Measurements from ENCODE around the gene CNOT4.
"Not testable (repeated sequence)": the region's sequence is repeated elsewhere in the genome, so short reads cannot be mapped to it uniquely, and the experiment has no call there.

CNOT4 gene

GRCh38 chr7:135512135-135512887, 2.4 kb upstream of the CNOT4 start:
- peak; percentile 53 for DNase-seq (ENCODE audit: low spot score)

DNA sequence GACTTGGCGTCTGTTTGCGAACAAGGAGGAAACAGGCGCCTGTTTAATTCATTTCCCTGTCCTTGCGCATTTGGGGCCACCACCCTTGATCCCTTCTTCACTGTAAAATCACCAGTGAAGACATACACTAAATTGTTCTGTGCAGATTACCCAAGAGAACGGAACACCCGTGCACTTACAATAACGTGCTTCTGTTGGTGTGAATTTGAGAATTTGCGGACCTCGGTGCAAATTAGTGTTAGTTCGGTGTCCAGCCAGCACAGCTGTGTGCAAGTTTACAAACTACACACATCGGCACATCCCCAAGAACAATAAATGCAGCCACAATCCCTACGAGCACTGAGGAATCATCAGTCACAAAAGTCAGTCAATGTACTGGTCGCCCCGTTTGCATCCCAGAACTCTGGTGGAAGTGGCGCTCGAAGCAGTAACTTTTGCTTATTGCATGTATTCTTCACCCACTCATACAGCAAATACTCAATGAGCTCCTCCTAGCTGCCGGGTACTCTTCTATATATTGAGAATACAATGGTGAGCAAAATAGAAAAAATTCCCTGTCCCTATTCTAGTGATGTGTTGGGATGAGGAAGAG, 786 bp upstream of the CNOT4 start:
- DNase-seq (ENCODE audit: low spot score) = no peak

GRCh38 chr7:135509589-135509838, 388 bp downstream of the CNOT4 start:
- DNase-seq (ENCODE audit: low spot score) = no peak

DNA sequence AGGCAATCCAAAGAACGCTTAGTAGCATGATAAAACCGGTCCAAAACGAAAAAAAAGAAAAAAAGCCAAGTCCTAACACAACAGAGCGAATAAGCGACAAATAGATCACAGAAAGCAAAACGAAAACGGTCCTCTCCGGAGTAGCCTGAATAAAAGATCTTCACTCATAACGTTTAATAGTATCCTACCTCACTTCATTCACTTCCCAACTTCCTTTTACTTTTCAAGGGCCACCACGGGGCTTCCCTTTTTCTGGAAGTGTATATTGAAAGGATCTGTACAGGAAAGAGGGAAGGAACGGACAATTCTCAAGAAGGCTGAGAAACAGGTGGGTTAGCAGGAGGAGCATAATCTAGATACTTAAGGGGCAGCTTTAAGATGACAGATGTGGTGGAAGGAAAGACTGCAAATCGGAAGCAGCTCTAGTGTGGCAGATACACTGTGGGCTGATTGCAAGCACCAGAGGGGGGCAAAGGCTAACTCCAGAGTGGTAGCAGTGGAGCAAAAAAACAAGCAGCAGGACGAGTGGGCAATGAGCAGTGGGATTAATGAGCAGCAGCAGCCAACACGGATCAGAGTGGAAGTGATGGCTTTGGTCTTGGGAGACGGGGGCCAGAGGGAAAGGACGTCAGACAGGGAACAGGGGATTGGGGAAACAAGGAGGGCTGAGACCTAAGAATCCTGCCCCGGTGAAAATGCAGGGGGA, 866 bp downstream of the CNOT4 start:
- DNase-seq (ENCODE audit: low spot score) = peak; percentile 52

DNA sequence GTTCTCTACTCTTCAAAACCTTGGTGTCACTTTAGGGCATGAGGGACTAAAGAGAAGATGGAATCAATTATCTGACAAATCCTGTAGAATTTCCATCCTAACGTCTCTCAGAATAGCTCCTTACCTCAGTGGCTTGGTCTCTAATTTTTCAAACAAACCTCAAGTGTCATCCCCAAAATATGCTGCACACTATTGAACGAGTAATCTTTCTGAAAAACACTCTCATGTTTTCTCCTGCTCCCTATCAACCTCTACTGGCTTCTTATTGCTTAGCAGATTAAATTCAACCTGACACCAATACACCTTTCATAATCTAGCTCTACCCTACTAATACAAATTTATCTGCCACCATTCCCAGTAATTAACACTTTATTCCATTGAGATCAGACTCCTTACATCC, 8.5 kb downstream of the CNOT4 start:
- no peak for DNase-seq (ENCODE audit: low spot score)

GRCh38 chr7:135499818-135500217, 10.1 kb downstream of the CNOT4 start:
- DNase-seq (ENCODE audit: low spot score) = no peak

- not testable (repeated sequence) for DNase-seq (ENCODE audit: low spot score)
These were observed 12.7 kb downstream of the CNOT4 start for GRCh38 chr7:135497161-135497560.

GRCh38 chr7:135493362-135493761, 16.5 kb downstream of the CNOT4 start:
- DNase-seq (ENCODE audit: low spot score) = no peak

- no peak for DNase-seq (ENCODE audit: low spot score)
These were observed 17.8 kb downstream of the CNOT4 start for GRCh38 chr7:135492151-135492550.

DNA sequence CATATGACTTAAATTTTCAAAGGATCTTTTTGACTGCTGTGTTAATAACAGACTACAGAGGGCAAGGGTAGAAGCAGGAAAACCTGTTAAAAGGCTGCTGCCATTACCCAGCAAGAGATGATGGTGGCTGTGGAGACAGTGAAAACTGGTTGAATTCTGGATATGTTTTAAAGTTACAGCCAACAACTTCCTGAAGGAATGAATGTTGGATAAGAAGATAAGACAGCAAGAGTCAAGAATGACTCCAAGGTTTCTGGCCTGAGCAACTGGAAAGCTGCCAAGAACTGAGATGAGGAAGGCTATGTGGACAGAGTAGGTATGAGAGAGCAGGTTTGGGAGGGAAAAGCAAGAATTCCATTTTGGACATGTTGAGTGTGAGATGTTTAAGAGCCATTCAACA, 19.1 kb downstream of the CNOT4 start:
- DNase-seq (ENCODE audit: low spot score) = no peak

DNA sequence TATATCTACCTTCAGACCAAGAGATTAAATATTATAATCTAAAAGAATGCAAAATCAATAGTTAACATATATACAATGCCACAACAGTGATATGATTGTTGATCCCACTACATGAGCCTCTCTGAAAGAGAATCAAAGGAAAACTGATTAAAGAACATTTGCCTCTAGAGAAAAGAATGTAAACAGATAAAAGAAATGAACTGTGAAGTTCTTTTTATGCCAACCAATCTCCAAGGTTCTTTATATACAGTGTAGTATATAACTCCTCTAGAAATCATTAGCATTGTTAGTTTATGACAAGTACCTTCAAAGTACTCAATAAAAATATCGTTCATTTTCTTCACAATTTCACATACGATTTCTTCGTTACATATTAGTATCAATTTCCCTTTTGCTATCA, 20.1 kb downstream of the CNOT4 start:
- no peak for DNase-seq (ENCODE audit: low spot score)

DNA sequence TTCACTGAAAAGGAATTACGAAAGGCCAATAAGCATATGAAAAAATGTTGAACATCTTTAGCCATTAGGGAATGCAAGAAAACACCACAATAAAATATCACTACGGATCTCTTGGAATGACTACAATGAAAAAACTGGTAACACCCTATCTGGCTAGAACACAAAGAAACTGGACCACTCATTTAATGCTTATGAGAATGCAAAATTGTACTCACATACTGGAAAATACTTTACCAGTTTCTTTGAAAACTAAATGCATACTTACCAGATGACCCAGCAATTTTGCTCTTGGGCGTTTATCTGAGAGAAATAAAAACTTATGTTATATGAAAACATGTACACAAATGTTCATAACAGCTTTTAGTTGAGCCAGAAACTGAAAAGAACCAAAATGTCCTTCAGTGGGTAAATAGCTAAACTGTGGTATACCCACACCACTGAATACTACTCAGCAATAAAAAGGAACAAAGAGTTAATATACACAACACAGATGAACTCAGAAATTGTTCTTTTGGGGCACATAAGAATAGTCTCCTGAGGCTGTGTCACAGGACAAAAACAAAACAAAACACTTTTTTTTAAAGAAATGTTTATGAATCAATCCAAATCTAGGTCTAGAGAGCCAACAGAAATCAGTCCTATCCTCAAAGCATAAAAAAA, 23.5 kb downstream of the CNOT4 start:
- no peak for DNase-seq (ENCODE audit: low spot score)

DNA sequence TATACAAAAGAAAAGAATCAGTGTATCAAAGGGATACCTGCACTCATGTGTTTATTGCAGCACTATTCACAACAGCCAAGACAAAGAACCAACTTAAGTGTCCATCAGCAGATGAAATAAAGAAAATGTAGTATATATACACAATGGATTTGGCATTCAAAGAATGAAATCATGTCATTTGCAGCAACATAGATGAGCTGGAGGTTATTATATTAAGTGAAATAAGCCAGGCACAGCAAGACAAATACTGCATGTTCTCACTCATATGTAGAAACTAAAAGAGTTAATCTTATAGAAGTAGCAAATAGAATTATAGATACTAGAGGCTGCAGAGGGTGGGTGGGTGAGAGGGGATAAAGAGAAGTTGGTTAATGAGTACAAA, 28.3 kb downstream of the CNOT4 start:
- DNase-seq (ENCODE audit: low spot score) = no peak

DNA sequence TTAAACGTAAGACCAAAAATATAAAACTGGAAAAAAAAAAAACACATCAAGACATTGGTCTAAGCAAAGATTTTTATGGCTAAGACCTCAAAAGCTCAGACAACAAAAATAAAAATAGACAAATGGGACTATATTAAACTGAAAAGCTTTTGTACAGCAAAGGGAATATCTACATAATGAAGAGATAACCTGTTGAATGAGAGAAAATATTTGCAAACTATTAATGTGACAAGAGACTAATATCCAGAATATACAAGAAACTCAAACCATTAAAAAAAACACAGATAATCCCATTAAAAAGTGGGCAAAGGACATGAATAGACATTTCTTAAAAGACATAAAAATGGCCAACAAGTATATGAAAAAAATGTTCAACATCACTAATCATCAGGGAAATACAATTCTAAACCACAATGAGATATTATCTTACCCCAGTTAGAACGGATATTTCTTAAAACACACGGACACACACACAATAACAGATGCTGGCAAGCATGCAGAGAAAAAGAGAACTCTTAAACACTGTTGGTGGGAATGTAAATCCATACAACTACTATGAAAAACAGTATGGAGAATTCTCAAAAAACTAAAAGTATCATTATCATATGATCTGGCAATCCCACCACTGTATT, 28.8 kb downstream of the CNOT4 start:
- no peak for DNase-seq (ENCODE audit: low spot score)

DNA sequence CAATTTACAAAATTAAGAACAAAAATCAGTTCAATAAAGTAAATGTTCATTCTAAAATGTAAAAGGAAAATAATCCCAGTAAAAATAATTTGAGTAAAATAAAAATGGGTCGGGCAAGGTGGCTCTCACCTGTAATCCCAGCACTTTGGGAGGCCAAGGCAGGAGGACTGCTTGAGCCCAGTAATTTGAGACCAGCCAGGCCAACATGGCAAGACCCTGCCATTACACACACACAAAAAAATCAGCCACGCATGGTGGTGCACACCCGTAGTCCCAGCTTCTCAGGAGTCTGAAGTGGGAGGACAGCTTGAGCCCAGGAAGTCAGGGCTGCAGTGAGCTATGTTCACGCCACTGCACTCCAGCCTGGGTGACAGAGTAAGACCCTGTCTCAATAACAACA, 34.4 kb downstream of the CNOT4 start:
- DNase-seq (ENCODE audit: low spot score) = no peak

DNA sequence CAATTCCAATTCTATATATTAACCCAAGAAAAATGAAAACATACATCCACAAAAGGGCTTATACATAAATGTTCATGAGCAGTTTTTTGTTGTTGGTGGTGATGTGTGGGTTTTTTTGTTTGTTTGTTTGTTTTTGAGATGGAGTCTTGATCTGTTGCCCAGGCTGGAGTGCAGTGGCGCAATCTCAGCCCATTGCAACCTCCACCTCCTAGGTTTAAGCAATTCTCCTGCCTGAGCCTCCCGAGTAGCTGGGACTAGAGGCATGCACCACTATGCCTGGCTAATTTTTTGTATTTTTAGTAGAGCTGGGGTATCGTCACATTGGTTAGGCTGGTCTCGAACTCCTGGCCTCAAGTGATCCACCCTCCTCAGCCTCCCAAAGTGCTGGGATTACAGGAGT, 40.2 kb downstream of the CNOT4 start:
- not testable (repeated sequence) for DNase-seq (ENCODE audit: low spot score)

DNA sequence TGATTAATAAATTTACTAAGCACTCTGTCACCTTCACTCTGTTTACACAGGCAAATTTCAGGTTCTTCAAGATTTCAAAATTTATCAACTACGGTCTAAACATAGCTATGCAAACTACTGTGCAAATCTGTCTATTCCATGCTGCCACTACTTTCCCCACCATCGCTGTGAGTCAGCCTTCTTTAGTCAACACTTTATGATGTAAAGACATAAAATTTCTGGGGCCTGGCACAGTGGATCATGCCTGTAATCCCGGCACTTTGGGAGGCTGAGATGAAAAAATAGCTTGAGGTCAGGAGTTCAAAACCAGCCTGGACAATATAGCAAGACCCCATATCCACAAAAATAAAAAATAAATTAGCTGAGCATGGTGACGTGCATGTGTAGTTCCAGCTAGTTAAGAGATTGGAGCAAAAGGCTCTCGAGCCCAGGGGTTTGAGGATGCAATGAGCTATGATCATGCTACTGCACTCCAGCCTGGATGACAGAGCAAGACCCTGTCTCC, 42.6 kb downstream of the CNOT4 start:
- no peak for DNase-seq (ENCODE audit: low spot score)

GRCh38 chr7:135466442-135467206, 43.3 kb downstream of the CNOT4 start:
- DNase-seq (ENCODE audit: low spot score) = no peak

GRCh38 chr7:135463908-135464307, 46.0 kb downstream of the CNOT4 start:
- no peak for DNase-seq (ENCODE audit: low spot score)

DNA sequence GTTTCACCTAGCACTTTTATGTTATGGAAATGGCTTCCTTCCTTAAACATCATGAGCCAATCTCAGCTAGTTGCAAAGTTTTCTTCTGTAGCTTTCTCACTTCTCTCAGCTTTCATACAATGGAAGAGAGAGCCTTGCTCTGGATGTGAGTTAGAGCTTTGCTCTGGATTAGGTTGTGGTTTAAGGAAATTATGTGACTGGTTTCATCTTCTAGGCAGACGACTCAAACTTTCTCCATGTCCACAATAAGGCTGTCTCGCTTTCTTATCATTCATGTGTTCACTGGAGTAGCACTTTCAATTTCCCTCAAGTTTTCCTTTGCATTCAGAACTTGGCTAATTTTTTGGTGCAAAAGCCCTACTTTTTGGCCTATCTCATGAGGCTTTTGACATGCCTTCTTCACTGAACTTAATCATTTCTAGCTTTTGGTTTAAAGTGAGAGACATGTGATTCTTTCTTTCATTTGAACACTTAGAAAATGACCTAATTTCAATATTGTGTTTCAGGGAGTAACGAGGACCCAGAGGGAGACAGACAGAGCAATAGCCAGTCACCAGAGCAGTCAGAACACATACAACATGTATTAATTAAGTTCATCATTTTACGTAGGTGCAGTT, 49.8 kb downstream of the CNOT4 start:
- DNase-seq (ENCODE audit: low spot score) = no peak

- DNase-seq (ENCODE audit: low spot score) = no peak
These were observed 50.8 kb downstream of the CNOT4 start for GRCh38 chr7:135459076-135459475.

Data from D341Med (cell line).